ENCODE results near the gene EQTN.
"Not testable (repeated sequence)": the region's sequence is repeated elsewhere in the genome, so short reads cannot be mapped to it uniquely, and the experiment has no call there.

The EQTN gene

DNA sequence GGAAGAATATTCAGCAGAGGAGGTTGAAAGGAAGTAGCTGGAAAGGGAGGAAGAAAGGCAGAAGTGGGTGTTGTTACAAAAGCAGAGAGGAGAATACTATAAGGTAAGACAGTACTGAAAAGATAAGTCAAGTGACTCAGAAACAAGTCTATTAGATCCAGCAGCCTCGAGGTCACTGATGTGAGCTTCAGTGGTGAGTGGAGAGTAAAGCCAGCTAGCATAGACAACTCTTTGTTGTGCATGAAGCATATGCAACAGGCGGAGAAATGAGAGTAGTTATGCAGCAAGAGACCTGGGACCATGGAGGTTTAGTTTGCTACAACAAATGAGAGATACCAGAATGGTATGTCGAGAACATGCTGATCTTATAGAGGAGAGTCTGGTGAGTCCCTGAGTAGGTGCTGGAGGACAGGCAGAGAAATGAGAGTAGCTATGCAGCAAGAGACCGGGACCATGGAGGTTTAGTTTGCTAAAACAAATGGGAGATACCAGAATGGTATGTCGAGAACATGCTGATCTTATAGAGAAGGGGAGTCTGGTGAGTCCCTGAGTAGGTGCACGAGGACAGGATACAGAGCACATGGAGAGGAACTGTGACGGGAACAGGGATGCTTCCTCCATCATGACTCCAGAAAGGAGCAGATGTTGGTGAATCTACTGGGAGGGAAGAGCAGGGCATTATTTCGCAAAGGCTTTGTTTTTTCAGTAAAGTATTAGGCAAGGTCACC lies 36.0 kb downstream of the EQTN start:
- ChIA-PET POLR2A (no interaction called here), CTCF (no interaction called here)
- TF ChIP-seq BHLHE40 (IDR thresholded peaks at IDR 0.05; ENCODE audit: borderline replicate concordance): no peak
- no peak for TF ChIP-seq NFRKB (IDR thresholded peaks at IDR 0.05)
- no peak for TF ChIP-seq FOXA1 (IDR thresholded peaks at IDR 0.05)
- no peak for TF ChIP-seq SUZ12 (IDR thresholded peaks at IDR 0.05)
- TF ChIP-seq ZNF384 (IDR thresholded peaks at IDR 0.05): no peak
- no peak for TF ChIP-seq TARDBP (IDR thresholded peaks at IDR 0.05)
- TF ChIP-seq FOXM1 (IDR thresholded peaks at IDR 0.05; ENCODE audit: borderline replicate concordance): no peak
- TF ChIP-seq SP1 (IDR thresholded peaks at IDR 0.05): no peak
- TF ChIP-seq ARNT (IDR thresholded peaks at IDR 0.05): no peak
- TF ChIP-seq LEF1 (IDR thresholded peaks at IDR 0.05; ENCODE audit: borderline replicate concordance): no peak
- TF ChIP-seq FOXK2 (IDR thresholded peaks at IDR 0.05): no peak
- TF ChIP-seq L3MBTL2 (conservative IDR thresholded peaks at IDR 0.05): no peak
- TF ChIP-seq PKNOX1 (IDR thresholded peaks at IDR 0.05): no peak
- TF ChIP-seq HDGF (IDR thresholded peaks at IDR 0.05; ENCODE audit: borderline replicate concordance): no peak
- no peak for TF ChIP-seq ELF4 (IDR thresholded peaks at IDR 0.05)
- no peak for TF ChIP-seq CTBP1 (IDR thresholded peaks at IDR 0.05; ENCODE audit: borderline replicate concordance)
- no peak for DNase-seq (ENCODE audit: extremely low spot score)

GRCh38 chr9:27258662-27259061 lies 38.3 kb downstream of the EQTN start:
- ChIA-PET CTCF (interaction anchor here (1.2 kb wide), 1 partner anchor 11 kb away, joined by 4 read pairs; no protein-coding TSS in a partner anchor), POLR2A (no interaction called here)
- no peak for TF ChIP-seq HDGF (IDR thresholded peaks at IDR 0.05; ENCODE audit: borderline replicate concordance)
- no peak for TF ChIP-seq ARNT (IDR thresholded peaks at IDR 0.05)
- no peak for TF ChIP-seq FOXK2 (IDR thresholded peaks at IDR 0.05)
- no peak for TF ChIP-seq NFRKB (IDR thresholded peaks at IDR 0.05)
- TF ChIP-seq PKNOX1 (IDR thresholded peaks at IDR 0.05): no peak
- no peak for TF ChIP-seq SUZ12 (IDR thresholded peaks at IDR 0.05)
- TF ChIP-seq LEF1 (IDR thresholded peaks at IDR 0.05; ENCODE audit: borderline replicate concordance): no peak
- no peak for TF ChIP-seq BHLHE40 (IDR thresholded peaks at IDR 0.05; ENCODE audit: borderline replicate concordance)
- TF ChIP-seq ZNF384 (IDR thresholded peaks at IDR 0.05): no peak
- no peak for TF ChIP-seq L3MBTL2 (conservative IDR thresholded peaks at IDR 0.05)
- no peak for TF ChIP-seq FOXM1 (IDR thresholded peaks at IDR 0.05; ENCODE audit: borderline replicate concordance)
- no peak for TF ChIP-seq TARDBP (IDR thresholded peaks at IDR 0.05)
- TF ChIP-seq SP1 (IDR thresholded peaks at IDR 0.05): no peak
- no peak for TF ChIP-seq CTBP1 (IDR thresholded peaks at IDR 0.05; ENCODE audit: borderline replicate concordance)
- TF ChIP-seq FOXA1 (IDR thresholded peaks at IDR 0.05): no peak
- TF ChIP-seq ELF4 (IDR thresholded peaks at IDR 0.05): no peak
- DNase-seq (ENCODE audit: extremely low spot score): no peak

- TF ChIP-seq CTBP1 (IDR thresholded peaks at IDR 0.05; ENCODE audit: borderline replicate concordance): no peak
- TF ChIP-seq ARNT (IDR thresholded peaks at IDR 0.05): no peak
- TF ChIP-seq SUZ12 (IDR thresholded peaks at IDR 0.05): no peak
- ChIA-PET POLR2A (no interaction called here), CTCF (interaction anchor here (0.6 kb wide), 1 partner anchor 9 kb away, joined by 3 read pairs; no protein-coding TSS in a partner anchor)
- no peak for DNase-seq (ENCODE audit: extremely low spot score)
Observed at GRCh38 chr9:27248702-27249101, 48.2 kb downstream of the EQTN start.

DNA sequence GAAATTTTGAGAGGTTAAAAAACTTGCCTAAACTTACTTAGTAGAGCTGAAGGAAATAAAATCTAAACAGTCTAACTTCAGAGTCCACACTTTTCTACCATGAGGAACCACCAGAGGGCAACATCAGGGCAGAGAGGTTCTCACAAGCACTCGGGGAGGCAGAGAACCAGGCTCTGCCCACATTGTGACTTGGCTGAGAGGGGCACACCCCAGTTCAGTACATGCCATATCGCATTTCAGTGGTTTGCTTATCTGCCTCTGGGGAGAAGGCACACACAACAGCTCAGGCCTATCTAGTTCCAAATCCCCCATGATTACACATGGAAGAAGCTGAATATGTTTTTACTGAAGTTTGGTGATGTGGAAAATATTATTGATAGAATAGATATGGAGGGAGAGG lies 49.2 kb downstream of the EQTN start:
- POLR2A ChIA-PET: no interaction called here
- DNase-seq (ENCODE audit: extremely low spot score): peak; percentile 61
- TF ChIP-seq ARNT (IDR thresholded peaks at IDR 0.05): no peak
- CTCF ChIA-PET: interaction anchor here (0.6 kb wide), 1 partner anchor 10 kb away, joined by 4 read pairs; no protein-coding TSS in a partner anchor

- POLR2A ChIA-PET; DNase-seq (ENCODE audit: extremely low spot score); CTCF ChIA-PET: not testable (repeated sequence)
Observed at GRCh38 chr9:27239648-27240047, 57.3 kb downstream of the EQTN start.

All from HEK293T (cell line).